Loucy (cell line): ENCODE results near the gene STRBP.

Experiments
- EZH2phosphoT487 ChIP-seq: fragments of 200-600 bp; IDR thresholded peaks from 2 replicates; pipeline ENCODE4 v1.6.1; 2018; ENCODE audit warnings: antibody characterized with exemption, mild to moderate bottlenecking, moderate library complexity, borderline replicate concordance
- TF ChIP-seq, protein P1 (sequence below): fragments of 200-600 bp; sonication (generic); conservative IDR thresholded peaks from 2 replicates; pipeline ENCODE4 v1.5.1; 2014; ENCODE audit warnings: mild to moderate bottlenecking, antibody characterized with exemption, low read length

DNA sequence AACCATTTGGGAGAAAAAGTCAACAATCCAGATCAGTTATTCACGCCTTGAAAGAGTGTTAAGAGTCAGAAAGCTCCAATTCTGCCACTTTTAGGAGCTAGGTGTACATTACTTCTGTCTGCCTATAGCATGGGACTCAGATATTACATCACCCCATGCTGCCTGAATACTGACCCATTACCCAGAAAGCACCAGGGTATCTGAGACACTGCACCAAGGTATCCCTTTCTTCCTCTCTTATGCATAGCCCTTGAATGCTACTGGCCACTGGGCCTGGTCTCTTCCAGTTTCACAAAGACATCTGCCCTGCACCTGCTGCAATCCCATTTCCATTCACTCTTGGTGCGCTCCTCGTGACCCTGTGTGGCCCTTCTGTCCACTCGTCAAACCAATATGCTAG, 2.6 kb downstream of the STRBP start:
- TF ChIP-seq, protein P1, sequence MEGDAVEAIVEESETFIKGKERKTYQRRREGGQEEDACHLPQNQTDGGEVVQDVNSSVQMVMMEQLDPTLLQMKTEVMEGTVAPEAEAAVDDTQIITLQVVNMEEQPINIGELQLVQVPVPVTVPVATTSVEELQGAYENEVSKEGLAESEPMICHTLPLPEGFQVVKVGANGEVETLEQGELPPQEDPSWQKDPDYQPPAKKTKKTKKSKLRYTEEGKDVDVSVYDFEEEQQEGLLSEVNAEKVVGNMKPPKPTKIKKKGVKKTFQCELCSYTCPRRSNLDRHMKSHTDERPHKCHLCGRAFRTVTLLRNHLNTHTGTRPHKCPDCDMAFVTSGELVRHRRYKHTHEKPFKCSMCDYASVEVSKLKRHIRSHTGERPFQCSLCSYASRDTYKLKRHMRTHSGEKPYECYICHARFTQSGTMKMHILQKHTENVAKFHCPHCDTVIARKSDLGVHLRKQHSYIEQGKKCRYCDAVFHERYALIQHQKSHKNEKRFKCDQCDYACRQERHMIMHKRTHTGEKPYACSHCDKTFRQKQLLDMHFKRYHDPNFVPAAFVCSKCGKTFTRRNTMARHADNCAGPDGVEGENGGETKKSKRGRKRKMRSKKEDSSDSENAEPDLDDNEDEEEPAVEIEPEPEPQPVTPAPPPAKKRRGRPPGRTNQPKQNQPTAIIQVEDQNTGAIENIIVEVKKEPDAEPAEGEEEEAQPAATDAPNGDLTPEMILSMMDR = no peak
- TF ChIP-seq EZH2phosphoT487 = no peak
